Suppressor macrophage treated with lipopolysaccharide for 4 hours (primary cell): Measurements from ENCODE around the gene POU2AF1.

Experiments
- DNase-seq: peaks from one replicate; pipeline ENCODE4 v3.0.0-alpha.2; 2020

POU2AF1 gene

GRCh38 chr11:111360150-111361043, 18.7 kb downstream of the POU2AF1 start:
- DNase-seq, result no peak

- no peak for DNase-seq
These were observed 19.6 kb downstream of the POU2AF1 start for GRCh38 chr11:111359223-111360149.

- no peak for DNase-seq
These were observed 20.8 kb downstream of the POU2AF1 start for GRCh38 chr11:111358038-111359001.

- no peak for DNase-seq
These were observed 21.7 kb downstream of the POU2AF1 start for GRCh38 chr11:111357150-111358037.

GRCh38 chr11:111356660-111357048, 22.4 kb downstream of the POU2AF1 start:
- DNase-seq, result no peak

GRCh38 chr11:111355956-111356659, 23.0 kb downstream of the POU2AF1 start:
- no peak for DNase-seq

GRCh38 chr11:111355101-111355500, 24.0 kb downstream of the POU2AF1 start:
- no peak for DNase-seq

- DNase-seq, result no peak
These were observed 24.5 kb downstream of the POU2AF1 start for GRCh38 chr11:111354601-111354891.

- no peak for DNase-seq
These were observed 25.1 kb downstream of the POU2AF1 start for GRCh38 chr11:111353776-111354600.

- DNase-seq, result no peak
These were observed 26.0 kb downstream of the POU2AF1 start for GRCh38 chr11:111352935-111353710.

- DNase-seq, result no peak
These were observed 26.8 kb downstream of the POU2AF1 start for GRCh38 chr11:111352231-111352746.

GRCh38 chr11:111351374-111352055, 27.6 kb downstream of the POU2AF1 start:
- no peak for DNase-seq

GRCh38 chr11:111350811-111351210, 28.3 kb downstream of the POU2AF1 start:
- DNase-seq, result no peak

- DNase-seq, result no peak
These were observed 29.8 kb downstream of the POU2AF1 start for GRCh38 chr11:111349191-111349695.

- no peak for DNase-seq
These were observed 30.9 kb downstream of the POU2AF1 start for GRCh38 chr11:111348147-111348546.

GRCh38 chr11:111347723-111348115, 31.4 kb downstream of the POU2AF1 start:
- peak; percentile 33 for DNase-seq

GRCh38 chr11:111347002-111347722, 31.9 kb downstream of the POU2AF1 start:
- DNase-seq, result no peak
